Naive B cell (primary cell): Measurements from ENCODE around the gene C1orf50. TPM values are rescaled to one million over a fixed set of nuclear protein-coding genes. Genes with fewer than 3 reads are reported as not detected.
"Not testable (repeated sequence)": the region's sequence is repeated elsewhere in the genome, so short reads cannot be mapped to it uniquely, and the experiment has no call there.

Experiments
- ATAC-seq, 2 donors: fragments of 150-1000 bp; cut with Tn5 transposase; 2 replicates each; pipeline ENCODE4 v1.10.0; 2021; ENCODE audit warnings: low read depth in 2 of 2, mild to moderate bottlenecking in 2 of 2, moderate library complexity in 2 of 2
- DNase-seq: peaks from one replicate; pipeline ENCODE4 v3.0.0; 2022
- H3K27ac Mint-ChIP-seq, 6 donors: one replicate each; pipeline ENCODE4 v1.8.0; 2020 to 2022; ENCODE audit warnings: mild to moderate bottlenecking in 6 of 6, mixed read lengths in 6 of 6, moderate library complexity in 5 of 6, inconsistent platforms in 2 of 6
- H3K27me3 Mint-ChIP-seq, 3 donors: one replicate each; pipeline ENCODE4 v1.8.0; 2021 to 2022; ENCODE audit warnings: mixed read lengths in 3 of 3, mild to moderate bottlenecking in 1 of 3
- H3K36me3 Mint-ChIP-seq, 2 donors: one replicate each; pipeline ENCODE4 v1.8.0; 2020 to 2022; ENCODE audit warnings: mixed read lengths in 2 of 2, inconsistent platforms in 1 of 2, mild to moderate bottlenecking in 1 of 2
- H3K4me1 Mint-ChIP-seq, 3 donors: one replicate each; pipeline ENCODE4 v1.8.0; 2020 to 2022; ENCODE audit warnings: mixed read lengths in 3 of 3, inconsistent platforms in 1 of 3, mild to moderate bottlenecking in 1 of 3, moderate library complexity in 1 of 3
- H3K4me3 Mint-ChIP-seq, 8 donors: one replicate each; pipeline ENCODE4 v1.8.0; 2020 to 2022; ENCODE audit warnings: mild to moderate bottlenecking in 8 of 8, mixed read lengths in 8 of 8, moderate library complexity in 8 of 8, inconsistent platforms in 2 of 8
- H3K9me3 Mint-ChIP-seq, 7 donors: one replicate each; pipeline ENCODE4 v1.8.0; 2020 to 2022; ENCODE audit warnings: mixed read lengths in 7 of 7, mild to moderate bottlenecking in 5 of 7, inconsistent platforms in 2 of 7, moderate library complexity in 1 of 7
- polyA plus RNA-seq, 6 donors: library from polyadenylated mRNA; unstranded; fragments of 300-500 nt; fragmentation: Illumina TruSeq; gene quantifications; one replicate each; pipeline ENCODE4 v1.2.3, GENCODE V29; 2021; ENCODE audit warnings: low read depth in 6 of 6

The C1orf50 gene
- polyA plus RNA-seq, 6 donors from 2014 or later = 2.3 to 6.6 (median 4.3) TPM

DNA sequence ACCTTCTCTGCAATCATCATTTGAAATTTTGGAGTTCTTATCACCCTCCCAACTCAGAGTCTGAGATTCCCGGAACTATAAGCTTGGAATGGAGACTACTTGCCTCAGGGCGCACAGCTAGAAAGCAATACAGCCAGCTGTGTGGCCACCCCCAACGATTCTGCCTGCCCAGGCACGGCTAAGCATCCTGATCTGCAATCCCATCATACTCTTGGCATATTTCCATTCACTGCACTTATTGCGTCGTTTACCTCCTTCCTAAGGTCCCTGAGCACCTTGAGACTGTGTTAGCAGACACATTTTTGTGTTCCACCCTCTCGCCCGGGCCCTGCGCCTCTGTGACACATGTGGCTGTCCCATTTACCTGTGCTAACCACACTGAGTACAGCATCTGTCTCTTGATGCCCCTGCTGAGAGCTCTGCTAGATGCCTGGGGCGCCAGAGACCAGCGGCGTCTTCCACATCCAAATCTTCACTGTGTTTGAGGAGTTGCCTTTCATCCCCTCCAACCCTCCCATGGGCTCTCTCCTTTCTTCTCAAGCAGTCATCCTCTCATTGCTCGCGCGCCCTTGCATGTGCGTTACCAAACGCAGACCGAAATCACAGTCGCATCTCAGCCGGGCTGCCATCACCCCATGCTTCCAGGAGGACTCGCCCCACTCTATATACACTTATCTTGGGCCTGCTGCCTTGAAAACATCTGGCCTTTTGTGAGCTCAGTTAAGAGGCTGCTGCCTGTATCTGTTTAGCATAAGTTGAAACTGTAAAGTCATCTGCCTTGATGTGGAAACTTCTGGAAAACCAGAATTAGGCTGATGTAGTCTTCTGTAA, 23.5 kb upstream of the C1orf50 start:
- ATAC-seq (no peak), DNase-seq (no peak)
- Mint-ChIP-seq H3K27me3 (no peaks in the 10 kb centered on the region), H3K36me3 (no peaks in the 10 kb centered on the region), H3K4me3 (peak overlapping the region in 1 of 8 donors; percentile 43), H3K27ac (peak overlapping the region in 1 of 6 donors; percentile 94), H3K9me3 (no peaks in the 10 kb centered on the region), H3K4me1 (no peaks in the 10 kb centered on the region)

DNA sequence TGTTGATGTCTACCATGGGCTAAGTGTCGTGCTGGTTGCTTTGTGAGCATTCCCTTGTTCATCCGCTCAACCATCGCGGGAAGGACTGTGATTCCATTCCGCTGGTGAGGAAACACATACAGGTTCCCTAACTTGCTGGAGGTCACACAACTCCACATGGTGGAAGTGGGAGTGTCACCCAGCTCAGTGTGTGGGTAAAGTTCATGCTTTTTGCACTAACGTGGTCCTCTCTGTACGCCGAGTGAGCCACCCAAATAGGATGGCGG, 23.0 kb upstream of the C1orf50 start:
- Mint-ChIP-seq H3K4me1 (no peaks in the 10 kb centered on the region), H3K4me3 (peak overlapping the region in 1 of 8 donors; percentile 43), H3K27ac (no peak overlapping the region), H3K36me3 (no peaks in the 10 kb centered on the region), H3K9me3 (no peaks in the 10 kb centered on the region), H3K27me3 (no peaks in the 10 kb centered on the region)
- DNase-seq (no peak), ATAC-seq (no peak)

DNA sequence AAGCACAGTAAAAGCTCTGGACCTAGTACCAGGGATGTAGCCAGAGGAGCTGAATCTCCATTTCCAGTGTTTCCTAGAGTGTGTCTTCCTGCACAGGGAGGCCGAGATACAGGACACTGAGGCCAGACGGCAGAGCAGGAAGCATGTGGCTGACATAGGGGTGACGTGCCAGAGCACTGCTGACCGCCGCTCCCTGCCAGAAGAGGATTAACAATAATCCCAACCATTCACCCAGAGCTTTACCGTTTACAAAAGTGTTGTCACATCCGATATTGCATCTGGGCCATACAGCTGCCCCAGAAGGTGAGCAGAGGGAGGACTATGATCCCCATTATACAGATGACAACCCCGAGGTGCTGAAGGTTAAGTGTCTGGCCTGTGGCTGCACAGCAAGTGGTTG, 21.2 kb upstream of the C1orf50 start:
- Mint-ChIP-seq H3K36me3 (peaks cover 5 to 9% of the 10 kb centered on the region in 2 donors), H3K27ac (peak overlapping the region in 1 of 6 donors; percentile 46), H3K27me3 (no peaks in the 10 kb centered on the region), H3K4me3 (no peak overlapping the region), H3K9me3 (no peaks in the 10 kb centered on the region), H3K4me1 (peaks cover 0 to 5% (median 0%) of the 10 kb centered on the region in 3 donors)
- ATAC-seq = no peak
- DNase-seq = no peak

DNA sequence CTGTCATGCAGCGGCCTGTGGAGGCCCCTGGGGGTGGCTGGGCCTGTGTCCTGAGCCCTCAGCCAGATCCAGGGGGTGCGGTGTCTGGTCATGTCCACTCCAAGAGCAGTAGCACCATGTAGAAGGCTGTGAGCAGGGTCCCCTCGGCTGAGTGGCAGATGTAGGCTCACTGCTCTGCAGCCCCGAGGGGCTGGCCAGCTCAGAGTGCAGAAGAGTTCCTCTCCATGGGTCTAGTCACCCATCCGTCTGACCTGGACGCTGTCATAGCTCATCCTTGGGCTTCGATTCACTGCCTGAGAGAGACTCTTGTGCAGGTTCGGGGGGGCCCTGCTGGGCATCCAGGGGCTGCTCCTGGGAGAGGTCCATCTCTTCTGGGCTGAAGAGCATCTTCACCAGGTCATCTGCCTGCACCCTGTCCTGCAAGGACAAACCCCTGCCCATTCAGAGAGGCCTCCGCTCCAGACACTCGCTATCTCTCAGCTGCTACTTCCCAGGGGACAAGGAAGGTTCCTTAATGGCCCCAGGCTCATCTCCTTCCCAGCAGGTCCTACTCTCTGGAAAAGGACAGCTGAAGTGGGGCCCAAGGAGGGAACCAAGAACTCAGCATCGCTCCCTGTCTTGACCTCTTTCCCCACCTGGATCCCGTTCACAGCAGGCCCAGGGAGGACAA, 20.5 kb upstream of the C1orf50 start:
- Mint-ChIP-seq H3K4me3 (no peak overlapping the region), H3K4me1 (peaks cover 0 to 5% (median 0%) of the 10 kb centered on the region in 3 donors), H3K36me3 (peaks cover 6 to 12% of the 10 kb centered on the region in 2 donors), H3K27ac (no peak overlapping the region), H3K27me3 (no peaks in the 10 kb centered on the region), H3K9me3 (peaks cover 0 to under 1% (median 0%) of the 10 kb centered on the region in 7 donors)
- DNase-seq = no peak
- ATAC-seq = no peak

DNA sequence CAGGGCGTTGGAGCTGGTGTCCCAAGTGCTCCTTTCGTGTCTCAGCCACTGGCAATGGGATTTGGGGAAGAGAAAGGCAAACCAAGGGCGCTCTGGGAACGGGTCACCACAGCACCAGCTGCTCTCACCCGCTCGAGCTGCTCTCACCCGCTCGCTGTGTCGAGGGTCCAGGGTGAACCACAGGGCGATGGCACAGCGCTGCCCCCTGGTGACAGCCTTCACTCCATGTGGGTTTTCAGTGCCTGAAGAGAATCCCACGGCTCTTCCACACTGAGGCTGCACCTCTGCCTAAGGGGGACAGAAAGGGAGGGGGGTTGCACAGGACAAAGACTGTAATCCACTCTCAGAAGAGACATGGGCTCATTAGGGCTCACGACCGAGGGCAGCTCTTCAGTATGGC, 19.9 kb upstream of the C1orf50 start:
- Mint-ChIP-seq H3K36me3 (peaks cover 11 to 17% of the 10 kb centered on the region in 2 donors), H3K4me3 (no peak overlapping the region), H3K27me3 (no peaks in the 10 kb centered on the region), H3K4me1 (peaks cover 0 to 5% (median 0%) of the 10 kb centered on the region in 3 donors), H3K27ac (no peak overlapping the region), H3K9me3 (peaks cover 0 to 4% (median 3%) of the 10 kb centered on the region in 7 donors)
- ATAC-seq = peak in 1 of 2 donors; percentile 46
- no peak for DNase-seq

DNA sequence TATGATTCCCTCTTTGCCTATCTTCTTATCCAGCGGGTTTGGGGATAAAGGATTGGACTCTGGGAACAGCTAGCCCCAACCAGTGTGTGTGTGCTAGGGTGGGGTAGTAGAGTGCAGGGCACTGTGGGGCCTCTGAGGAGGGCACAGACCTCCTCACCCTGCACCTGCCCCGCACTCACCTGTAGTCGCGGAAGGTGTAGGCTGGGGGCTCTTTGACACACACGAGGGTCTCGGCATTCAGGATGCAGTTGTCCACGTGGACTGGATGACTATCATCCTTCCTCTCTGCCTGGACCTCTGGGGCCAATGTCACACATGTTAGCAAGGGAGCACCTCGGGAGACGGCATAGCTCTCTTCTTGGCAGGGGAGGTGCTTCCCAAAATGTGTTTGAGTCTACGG, 19.0 kb upstream of the C1orf50 start:
- no peak overlapping the region for H3K4me3 Mint-ChIP-seq
- no peaks in the 10 kb centered on the region for H3K27me3 Mint-ChIP-seq
- H3K9me3 Mint-ChIP-seq = peaks cover 0 to 4% (median 3%) of the 10 kb centered on the region in 7 donors
- H3K27ac Mint-ChIP-seq = peak overlapping the region in 1 of 6 donors; percentile 85
- DNase-seq (no peak), ATAC-seq (no peak)
- H3K4me1 Mint-ChIP-seq = peaks cover 0 to 5% (median 0%) of the 10 kb centered on the region in 3 donors
- peaks cover 18 to 20% of the 10 kb centered on the region in 2 donors for H3K36me3 Mint-ChIP-seq

DNA sequence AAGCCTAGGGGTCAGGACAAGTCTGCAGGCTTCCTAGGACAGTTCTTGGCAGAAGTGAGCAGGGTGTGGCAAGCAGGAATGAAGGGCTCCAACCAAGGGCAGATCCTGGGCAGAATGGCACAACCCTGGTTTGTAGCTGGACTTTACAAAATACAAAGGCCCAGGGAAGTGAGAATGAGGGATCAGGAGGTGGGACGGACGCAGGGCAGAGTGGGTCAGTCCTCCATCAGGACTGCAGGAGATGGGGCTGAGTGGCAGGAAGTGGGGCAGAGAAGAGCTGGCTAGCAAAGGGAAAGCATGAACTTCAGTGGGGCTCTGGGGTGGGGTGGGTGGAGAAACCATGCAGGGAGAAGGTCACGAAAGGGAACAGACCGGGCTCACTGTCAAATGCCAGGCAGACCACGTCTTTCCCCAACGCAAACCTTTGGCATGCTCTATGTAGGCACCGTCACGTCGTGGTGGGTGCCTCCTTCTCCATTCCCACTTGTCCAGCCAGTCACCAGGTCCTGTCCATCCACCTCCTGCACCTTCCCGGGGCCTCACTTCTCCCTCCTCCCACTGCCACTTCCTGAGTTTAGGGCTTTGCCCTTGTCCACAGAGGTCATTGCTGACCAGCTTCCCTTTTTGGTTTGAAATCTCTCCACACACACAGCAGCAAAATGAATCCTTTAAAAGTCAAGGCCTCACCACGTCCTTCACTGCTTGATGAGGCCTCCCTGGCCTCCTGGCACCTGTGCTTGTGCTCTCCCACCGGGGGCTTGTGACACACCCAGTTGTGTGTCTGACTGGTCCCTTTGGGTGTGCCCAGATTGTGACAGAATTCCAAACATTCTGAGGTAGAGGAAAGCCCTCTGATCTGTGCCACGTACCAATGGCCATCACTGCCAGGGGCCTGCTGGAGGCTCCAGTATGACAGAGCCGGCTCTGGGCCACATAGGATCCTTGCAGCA, 18.3 kb upstream of the C1orf50 start:
- DNase-seq = no peak
- peaks cover 0 to 4% (median 3%) of the 10 kb centered on the region in 7 donors for H3K9me3 Mint-ChIP-seq

DNA sequence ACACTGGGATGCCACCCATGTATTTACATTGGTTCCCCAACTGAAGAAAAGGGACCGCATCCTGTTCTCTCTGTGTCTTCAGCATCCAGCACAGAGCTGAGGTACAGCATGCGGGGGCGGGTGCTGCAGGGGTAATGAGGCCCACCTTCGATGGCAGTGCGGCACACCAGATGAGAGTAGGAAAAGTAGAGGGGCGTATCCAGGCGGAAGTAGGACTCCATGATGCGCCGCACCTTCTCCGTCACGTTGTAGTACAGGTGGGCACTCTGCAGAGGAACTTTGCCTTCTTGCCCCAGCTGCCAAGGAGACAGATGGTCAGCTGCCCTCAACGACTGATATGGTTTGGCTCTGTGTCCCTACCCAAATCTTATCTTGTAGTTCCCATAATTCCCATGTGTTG, 17.0 kb upstream of the C1orf50 start:
- peak overlapping the region in 1 of 6 donors; percentile 3 for H3K27ac Mint-ChIP-seq
- H3K4me1 Mint-ChIP-seq = peaks cover 0 to 5% (median 0%) of the 10 kb centered on the region in 3 donors
- DNase-seq = no peak
- peaks cover 35% of the 10 kb centered on the region in 2 donors for H3K36me3 Mint-ChIP-seq
- no peak overlapping the region for H3K4me3 Mint-ChIP-seq
- H3K27me3 Mint-ChIP-seq = no peaks in the 10 kb centered on the region
- ATAC-seq = no peak
- peaks cover 0 to 4% (median 3%) of the 10 kb centered on the region in 7 donors for H3K9me3 Mint-ChIP-seq

More for the DNA sequence above, 18.3 kb upstream of the C1orf50 start:
- peak overlapping the region in 2 of 6 donors; percentile 12 to 67 for H3K27ac Mint-ChIP-seq
- no peaks in the 10 kb centered on the region for H3K27me3 Mint-ChIP-seq
- H3K4me3 Mint-ChIP-seq = no peak overlapping the region
- H3K4me1 Mint-ChIP-seq = peaks cover 0 to 5% (median 0%) of the 10 kb centered on the region in 3 donors
- ATAC-seq = no peak
- peaks cover 23 to 25% of the 10 kb centered on the region in 2 donors for H3K36me3 Mint-ChIP-seq

DNA sequence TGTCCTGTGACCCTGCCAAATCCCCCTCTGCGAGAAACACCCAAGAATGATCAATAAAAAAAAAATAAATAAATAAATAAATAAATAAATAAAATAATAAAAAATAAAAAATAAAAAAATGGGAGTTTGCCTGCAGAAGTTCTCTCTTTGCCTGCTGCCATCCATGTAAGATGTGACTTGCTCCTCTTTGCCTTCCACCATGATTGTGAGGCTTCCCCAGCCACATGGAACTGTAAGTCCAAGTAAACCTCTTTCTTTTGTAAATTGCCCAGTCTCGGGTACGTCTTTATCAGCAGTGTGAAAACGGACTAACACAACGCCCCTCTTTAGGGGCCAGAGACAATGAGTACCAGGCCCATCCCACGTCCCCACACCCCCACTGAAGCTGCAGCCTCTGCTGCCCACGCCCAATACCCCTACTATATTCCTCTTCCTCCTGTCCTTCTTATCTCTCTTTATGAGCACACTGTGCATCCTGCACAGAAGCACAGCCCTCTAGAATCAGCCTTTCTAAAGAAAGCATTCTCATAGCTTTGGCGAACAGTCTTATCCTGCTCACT, 15.5 kb upstream of the C1orf50 start:
- Mint-ChIP-seq H3K36me3 (peaks cover 43 to 48% of the 10 kb centered on the region in 2 donors), H3K27ac (peak overlapping the region in 2 of 6 donors; percentile 5 to 61), H3K4me3 (peak overlapping the region in 2 of 8 donors; percentile 1 to 51)
- not testable (repeated sequence) for H3K9me3 Mint-ChIP-seq, H3K4me1 Mint-ChIP-seq, ATAC-seq, H3K27me3 Mint-ChIP-seq, DNase-seq

DNA sequence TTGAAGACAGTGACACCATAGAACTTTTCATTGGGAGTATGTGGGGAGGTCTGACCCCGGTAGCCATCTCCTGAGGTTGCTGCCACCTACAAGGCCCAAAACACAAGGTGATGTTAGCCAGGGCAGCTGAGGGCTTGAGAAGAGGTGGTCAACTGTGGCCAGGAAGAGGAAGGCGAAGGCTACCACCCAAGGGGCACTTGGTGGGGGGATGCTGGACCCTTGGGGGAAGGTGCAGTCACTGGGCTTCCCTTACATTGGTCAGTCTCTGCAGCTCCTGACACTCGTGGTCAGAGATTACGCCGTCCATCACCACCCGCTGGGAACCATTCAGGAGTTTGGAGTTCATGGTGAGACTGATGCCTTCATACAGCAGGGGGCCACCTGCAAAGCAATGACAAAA, 14.8 kb upstream of the C1orf50 start:
- Mint-ChIP-seq H3K27ac (no peak overlapping the region), H3K4me1 (peaks cover 5 to 9% (median 8%) of the 10 kb centered on the region in 3 donors), H3K36me3 (peaks cover 47 to 55% of the 10 kb centered on the region in 2 donors), H3K9me3 (peaks cover 0 to 4% (median 3%) of the 10 kb centered on the region in 7 donors), H3K4me3 (no peak overlapping the region), H3K27me3 (no peaks in the 10 kb centered on the region)
- no peak for ATAC-seq
- DNase-seq = no peak

DNA sequence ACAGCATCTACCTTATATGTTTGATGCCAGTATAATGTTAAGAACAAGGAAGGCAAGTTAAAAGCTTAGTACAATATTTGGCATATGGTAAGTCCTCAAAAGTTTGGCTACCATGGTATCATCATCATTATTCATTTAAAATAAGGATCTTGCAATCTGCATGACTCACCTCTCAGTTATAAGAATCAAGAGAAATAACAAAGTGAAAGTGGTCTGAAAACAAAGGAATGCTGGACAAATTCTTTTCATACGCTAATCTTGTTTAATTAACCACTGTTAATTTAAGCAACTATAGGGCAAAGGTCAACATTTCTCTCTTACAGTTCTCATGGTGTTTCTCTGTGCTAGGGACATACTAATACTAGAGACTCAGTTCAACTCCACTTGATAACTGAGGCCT, 14.0 kb upstream of the C1orf50 start:
- Mint-ChIP-seq H3K27me3 (no peaks in the 10 kb centered on the region), H3K27ac (no peak overlapping the region)
- no peak for ATAC-seq

DNA sequence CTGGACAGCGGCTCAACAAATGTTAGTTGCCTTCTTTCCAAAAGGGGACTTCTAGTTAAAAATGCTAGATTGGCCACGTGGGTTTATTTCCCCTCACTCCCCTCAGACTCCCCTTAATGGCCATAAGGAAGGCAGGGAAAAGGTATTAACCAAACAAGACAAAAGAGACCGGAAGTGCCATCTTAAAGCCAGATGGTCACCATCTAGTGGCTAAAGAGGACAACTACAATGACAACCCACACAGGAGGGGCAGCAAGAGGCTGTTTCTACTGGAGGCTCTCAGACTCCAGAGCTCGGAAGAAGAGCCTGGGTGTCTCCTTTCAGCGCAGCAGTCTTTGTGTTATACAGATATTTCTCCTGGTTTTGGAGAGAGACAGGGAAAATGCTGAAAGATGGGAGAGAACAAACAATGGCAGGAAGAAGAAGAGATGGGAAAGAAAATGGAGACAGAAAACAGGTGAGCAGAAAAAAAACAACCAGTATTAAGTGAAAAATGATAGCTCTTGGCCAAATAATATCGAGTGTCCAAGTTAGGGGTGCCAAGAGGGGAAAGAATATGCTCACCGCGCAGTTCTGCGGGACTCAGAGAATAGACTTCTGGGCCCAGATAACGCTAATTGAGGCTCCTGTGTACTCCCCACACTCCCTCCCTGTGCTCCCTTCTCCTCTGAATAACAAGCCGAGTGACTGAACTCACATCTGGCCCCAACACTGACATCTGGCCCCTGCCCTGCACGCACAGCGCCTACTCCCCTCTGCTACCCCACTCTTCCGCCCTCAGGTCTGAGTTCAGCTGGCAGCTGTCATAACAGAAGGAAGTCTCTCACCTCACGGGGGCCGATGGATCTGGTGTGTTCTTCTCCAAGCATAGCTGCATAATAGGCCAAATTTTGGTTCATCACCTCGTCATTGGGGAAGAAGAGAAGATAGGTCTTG, 9.8 kb upstream of the C1orf50 start:
- H3K27ac Mint-ChIP-seq = peak overlapping the region in 5 of 6 donors; percentile 32 to 90 (median 86)
- no peaks in the 10 kb centered on the region for H3K9me3 Mint-ChIP-seq
- peaks cover 39 to 43% of the 10 kb centered on the region in 2 donors for H3K36me3 Mint-ChIP-seq
- H3K27me3 Mint-ChIP-seq = no peaks in the 10 kb centered on the region
- DNase-seq = no peak
- peak overlapping the region in 1 of 8 donors; percentile 45 for H3K4me3 Mint-ChIP-seq
- peak in 1 of 2 donors; percentile 51 for ATAC-seq
- H3K4me1 Mint-ChIP-seq = peaks cover 11 to 32% (median 21%) of the 10 kb centered on the region in 3 donors

More for the DNA sequence above, 14.0 kb upstream of the C1orf50 start:
- peaks cover 6 to 11% (median 9%) of the 10 kb centered on the region in 3 donors for H3K4me1 Mint-ChIP-seq
- no peak for DNase-seq
- H3K36me3 Mint-ChIP-seq = peaks cover 51 to 60% of the 10 kb centered on the region in 2 donors
- no peak overlapping the region for H3K4me3 Mint-ChIP-seq
- H3K9me3 Mint-ChIP-seq = peaks cover 0 to 4% (median 3%) of the 10 kb centered on the region in 7 donors
